ENCODE results near the gene BCL11B. TPM values are rescaled to one million over a fixed set of nuclear protein-coding genes. Genes with fewer than 3 reads are reported as not detected.

The BCL11B gene
- total and polyA plus RNA-seq, 2 of the 8 experiments (the other 6 are each of a cell fraction or from before 2014, with no cell fraction given) = 0.63 to 5.9 TPM

DNA sequence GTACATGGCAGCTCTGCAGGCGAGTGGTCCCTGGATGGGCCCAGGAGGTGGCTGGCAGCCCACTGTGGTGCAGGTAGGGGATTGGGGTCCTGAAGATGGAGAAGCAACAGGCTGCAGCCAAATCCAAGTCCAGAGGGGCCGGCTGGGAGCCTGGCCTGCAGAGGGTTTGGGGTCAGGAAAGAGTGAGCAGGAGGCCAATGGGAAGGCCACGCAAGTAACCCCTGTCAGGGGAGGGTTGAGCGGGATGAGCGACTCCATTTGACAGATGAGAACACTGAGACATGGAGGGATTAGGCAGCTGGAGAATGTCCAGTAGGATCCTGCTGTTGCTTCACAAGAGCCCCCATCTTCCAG lies 136.0 kb downstream of the BCL11B start (continued):
- TF ChIP-seq JUND (IDR thresholded peaks at IDR 0.05; ENCODE audit: low read length) (no peak), FOSL1 (IDR thresholded peaks at IDR 0.05; ENCODE audit: insufficient read depth, low read depth, low read length) (no peak), CHD2 (IDR thresholded peaks at IDR 0.05; ENCODE audit: low read length) (no peak), KDM1A (IDR thresholded peaks at IDR 0.05; ENCODE audit: borderline replicate concordance, low read length) (no peak)
- TF ChIP-seq, protein P1, sequence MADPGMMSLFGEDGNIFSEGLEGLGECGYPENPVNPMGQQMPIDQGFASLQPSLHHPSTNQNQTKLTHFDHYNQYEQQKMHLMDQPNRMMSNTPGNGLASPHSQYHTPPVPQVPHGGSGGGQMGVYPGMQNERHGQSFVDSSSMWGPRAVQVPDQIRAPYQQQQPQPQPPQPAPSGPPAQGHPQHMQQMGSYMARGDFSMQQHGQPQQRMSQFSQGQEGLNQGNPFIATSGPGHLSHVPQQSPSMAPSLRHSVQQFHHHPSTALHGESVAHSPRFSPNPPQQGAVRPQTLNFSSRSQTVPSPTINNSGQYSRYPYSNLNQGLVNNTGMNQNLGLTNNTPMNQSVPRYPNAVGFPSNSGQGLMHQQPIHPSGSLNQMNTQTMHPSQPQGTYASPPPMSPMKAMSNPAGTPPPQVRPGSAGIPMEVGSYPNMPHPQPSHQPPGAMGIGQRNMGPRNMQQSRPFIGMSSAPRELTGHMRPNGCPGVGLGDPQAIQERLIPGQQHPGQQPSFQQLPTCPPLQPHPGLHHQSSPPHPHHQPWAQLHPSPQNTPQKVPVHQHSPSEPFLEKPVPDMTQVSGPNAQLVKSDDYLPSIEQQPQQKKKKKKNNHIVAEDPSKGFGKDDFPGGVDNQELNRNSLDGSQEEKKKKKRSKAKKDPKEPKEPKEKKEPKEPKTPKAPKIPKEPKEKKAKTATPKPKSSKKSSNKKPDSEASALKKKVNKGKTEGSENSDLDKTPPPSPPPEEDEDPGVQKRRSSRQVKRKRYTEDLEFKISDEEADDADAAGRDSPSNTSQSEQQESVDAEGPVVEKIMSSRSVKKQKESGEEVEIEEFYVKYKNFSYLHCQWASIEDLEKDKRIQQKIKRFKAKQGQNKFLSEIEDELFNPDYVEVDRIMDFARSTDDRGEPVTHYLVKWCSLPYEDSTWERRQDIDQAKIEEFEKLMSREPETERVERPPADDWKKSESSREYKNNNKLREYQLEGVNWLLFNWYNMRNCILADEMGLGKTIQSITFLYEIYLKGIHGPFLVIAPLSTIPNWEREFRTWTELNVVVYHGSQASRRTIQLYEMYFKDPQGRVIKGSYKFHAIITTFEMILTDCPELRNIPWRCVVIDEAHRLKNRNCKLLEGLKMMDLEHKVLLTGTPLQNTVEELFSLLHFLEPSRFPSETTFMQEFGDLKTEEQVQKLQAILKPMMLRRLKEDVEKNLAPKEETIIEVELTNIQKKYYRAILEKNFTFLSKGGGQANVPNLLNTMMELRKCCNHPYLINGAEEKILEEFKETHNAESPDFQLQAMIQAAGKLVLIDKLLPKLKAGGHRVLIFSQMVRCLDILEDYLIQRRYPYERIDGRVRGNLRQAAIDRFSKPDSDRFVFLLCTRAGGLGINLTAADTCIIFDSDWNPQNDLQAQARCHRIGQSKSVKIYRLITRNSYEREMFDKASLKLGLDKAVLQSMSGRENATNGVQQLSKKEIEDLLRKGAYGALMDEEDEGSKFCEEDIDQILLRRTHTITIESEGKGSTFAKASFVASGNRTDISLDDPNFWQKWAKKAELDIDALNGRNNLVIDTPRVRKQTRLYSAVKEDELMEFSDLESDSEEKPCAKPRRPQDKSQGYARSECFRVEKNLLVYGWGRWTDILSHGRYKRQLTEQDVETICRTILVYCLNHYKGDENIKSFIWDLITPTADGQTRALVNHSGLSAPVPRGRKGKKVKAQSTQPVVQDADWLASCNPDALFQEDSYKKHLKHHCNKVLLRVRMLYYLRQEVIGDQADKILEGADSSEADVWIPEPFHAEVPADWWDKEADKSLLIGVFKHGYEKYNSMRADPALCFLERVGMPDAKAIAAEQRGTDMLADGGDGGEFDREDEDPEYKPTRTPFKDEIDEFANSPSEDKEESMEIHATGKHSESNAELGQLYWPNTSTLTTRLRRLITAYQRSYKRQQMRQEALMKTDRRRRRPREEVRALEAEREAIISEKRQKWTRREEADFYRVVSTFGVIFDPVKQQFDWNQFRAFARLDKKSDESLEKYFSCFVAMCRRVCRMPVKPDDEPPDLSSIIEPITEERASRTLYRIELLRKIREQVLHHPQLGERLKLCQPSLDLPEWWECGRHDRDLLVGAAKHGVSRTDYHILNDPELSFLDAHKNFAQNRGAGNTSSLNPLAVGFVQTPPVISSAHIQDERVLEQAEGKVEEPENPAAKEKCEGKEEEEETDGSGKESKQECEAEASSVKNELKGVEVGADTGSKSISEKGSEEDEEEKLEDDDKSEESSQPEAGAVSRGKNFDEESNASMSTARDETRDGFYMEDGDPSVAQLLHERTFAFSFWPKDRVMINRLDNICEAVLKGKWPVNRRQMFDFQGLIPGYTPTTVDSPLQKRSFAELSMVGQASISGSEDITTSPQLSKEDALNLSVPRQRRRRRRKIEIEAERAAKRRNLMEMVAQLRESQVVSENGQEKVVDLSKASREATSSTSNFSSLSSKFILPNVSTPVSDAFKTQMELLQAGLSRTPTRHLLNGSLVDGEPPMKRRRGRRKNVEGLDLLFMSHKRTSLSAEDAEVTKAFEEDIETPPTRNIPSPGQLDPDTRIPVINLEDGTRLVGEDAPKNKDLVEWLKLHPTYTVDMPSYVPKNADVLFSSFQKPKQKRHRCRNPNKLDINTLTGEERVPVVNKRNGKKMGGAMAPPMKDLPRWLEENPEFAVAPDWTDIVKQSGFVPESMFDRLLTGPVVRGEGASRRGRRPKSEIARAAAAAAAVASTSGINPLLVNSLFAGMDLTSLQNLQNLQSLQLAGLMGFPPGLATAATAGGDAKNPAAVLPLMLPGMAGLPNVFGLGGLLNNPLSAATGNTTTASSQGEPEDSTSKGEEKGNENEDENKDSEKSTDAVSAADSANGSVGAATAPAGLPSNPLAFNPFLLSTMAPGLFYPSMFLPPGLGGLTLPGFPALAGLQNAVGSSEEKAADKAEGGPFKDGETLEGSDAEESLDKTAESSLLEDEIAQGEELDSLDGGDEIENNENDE (IDR thresholded peaks at IDR 0.05; ENCODE audit: insufficient replicate concordance, low read length) = no peak

All from H1 (cell line).